H1 (cell line): ENCODE data around the gene KRTAP26-1. TPM values are rescaled to one million over a fixed set of nuclear protein-coding genes. Genes with fewer than 3 reads are reported as not detected.

Source experiments
- CTCF ChIA-PET: fragments of 300-600 bp; sonication (Branson Sonifier 250); formaldehyde crosslinking; loops from one replicate; lab custom pipeline; 2021; ENCODE audit not compliant: partially characterized antibody; lab: Charles Lee
- POLR2A ChIA-PET: fragments of 300-600 bp; sonication (Branson Sonifier 250); formaldehyde crosslinking; loops from one replicate; lab custom pipeline; 2021; ENCODE audit warnings: inconsistent platforms; ENCODE audit not compliant: partially characterized antibody; lab: Charles Lee
- DNase-seq, 2 experiments: peaks; one replicate each; pipeline versions ENCODE4 v3.0.0 to v3.0.0-alpha.2; 2010 to 2022; ENCODE audit warnings: low spot score in 2 of 2, low read depth in 1 of 2, mixed read lengths in 1 of 2
- FAIRE-seq: peaks from 2 replicates; lab custom pipeline; 2011; peaks lifted over from hg19 to GRCh38; lab: Jason Lieb, UNC
- H2AFZ ChIP-seq: 2 replicates; pipeline ENCODE4 v1.8.1; 2012; ENCODE audit warnings: low read length, inconsistent platforms
- H2AK5ac ChIP-seq: 2 replicates; pipeline ENCODE4 v1.6.1; 2013; ENCODE audit warnings: low read depth, low read length
- H2BK120ac ChIP-seq: replicated peaks from 2 replicates; pipeline ENCODE3; 2013; ENCODE audit warnings: low read depth, low read length, inconsistent platforms
- H2BK12ac ChIP-seq: 2 replicates; pipeline ENCODE4 v1.6.1; 2013; ENCODE audit warnings: low read depth, low read length
- H2BK15ac ChIP-seq: 2 replicates; pipeline ENCODE4 v1.6.1; 2013; ENCODE audit warnings: low read length
- H2BK20ac ChIP-seq: 2 replicates; pipeline ENCODE4 v1.6.1; 2013; ENCODE audit warnings: low read length
- H2BK5ac ChIP-seq: 2 replicates; pipeline ENCODE4 v1.6.1; 2013; ENCODE audit warnings: low read depth, low read length
- H3K14ac ChIP-seq: 2 replicates; pipeline ENCODE4 v1.6.1; 2013; ENCODE audit warnings: inconsistent platforms; ENCODE audit not compliant: insufficient read length
- H3K18ac ChIP-seq: 2 replicates; pipeline ENCODE4 v1.6.1; 2013; ENCODE audit warnings: low read length; ENCODE audit errors: extremely low read depth
- H3K23ac ChIP-seq: 2 replicates; pipeline ENCODE4 v1.6.1; 2013; ENCODE audit warnings: inconsistent platforms; ENCODE audit not compliant: insufficient read length
- H3K23me2 ChIP-seq: 2 replicates; pipeline ENCODE4 v1.6.1; 2013; ENCODE audit warnings: low read depth, low read length
- H3K27ac ChIP-seq: 2 replicates; pipeline ENCODE4 v1.6.1; 2011; ENCODE audit warnings: low read depth, low read length, inconsistent platforms
- H3K27me3 ChIP-seq, 4 experiments: replicated peaks in 1 of 4; 1 replicate in 1 of 4; 2 replicates in 3 of 4; pipeline versions ENCODE4 v1.6.1 to v1.8.1; 2011 to 2013; ENCODE audit warnings: low read length in 3 of 4, mild to moderate bottlenecking in 3 of 4, inconsistent platforms in 2 of 4, mixed read lengths in 2 of 4, moderate library complexity in 1 of 4; ENCODE audit not compliant: control insufficient read depth in 3 of 4, insufficient read depth in 3 of 4; ENCODE audit errors: extremely low read depth in 1 of 4
- H3K36me3 ChIP-seq, 4 experiments: 2 replicates each; pipeline versions ENCODE4 v1.6.1 to v1.8.1; 2011 to 2013; ENCODE audit warnings: mild to moderate bottlenecking in 4 of 4, low read length in 3 of 4, moderate library complexity in 2 of 4, control low read depth in 1 of 4, inconsistent platforms in 1 of 4; ENCODE audit not compliant: insufficient read depth in 4 of 4, control insufficient read depth in 2 of 4
- H3K4ac ChIP-seq: replicated peaks from 2 replicates; pipeline ENCODE3; 2013; ENCODE audit warnings: low read length, low read depth, mixed read lengths, inconsistent platforms; ENCODE audit not compliant: insufficient read length
- H3K4me1 ChIP-seq, 4 experiments: replicated peaks in 1 of 4; 1 replicate in 1 of 4; 2 replicates in 3 of 4; pipeline versions ENCODE4 v1.6.1 to v1.8.1; 2011 to 2013; ENCODE audit warnings: low read length in 3 of 4, inconsistent platforms in 2 of 4, mixed read lengths in 1 of 4; ENCODE audit not compliant: insufficient read depth in 4 of 4, control insufficient read depth in 3 of 4
- H3K4me2 ChIP-seq, 2 experiments: 2 replicates each; pipeline versions ENCODE4 v1.6.1 to v1.8.1; 2011 to 2013; ENCODE audit warnings: low read depth in 2 of 2, low read length in 2 of 2, control low read depth in 1 of 2, inconsistent platforms in 1 of 2, mild to moderate bottlenecking in 1 of 2; ENCODE audit not compliant: insufficient read depth in 1 of 2
- H3K4me3 ChIP-seq, 4 experiments: fragments of 200-600, 300-600 bp in 1 of 4; sonication (generic), shearing (Covaris generic), sonication (Bioruptor Twin) in 1 of 4; 2 replicates each; pipeline versions ENCODE4 v1.5.1 to v1.8.1; 2011 to 2016; ENCODE audit warnings: low read length in 4 of 4, low read depth in 3 of 4, control low read depth in 2 of 4, inconsistent platforms in 2 of 4, mild to moderate bottlenecking in 2 of 4, mixed read lengths in 1 of 4, moderate library complexity in 1 of 4; ENCODE audit not compliant: insufficient read depth in 2 of 4; ENCODE audit errors: extremely low read depth in 1 of 4
- H3K56ac ChIP-seq: replicated peaks from 2 replicates; pipeline ENCODE3; 2013; ENCODE audit warnings: low read depth, mild to moderate bottlenecking, mixed read lengths, low read length, inconsistent platforms; ENCODE audit not compliant: insufficient read length
- H3K79me1 ChIP-seq: 2 replicates; pipeline ENCODE4 v1.6.1; 2013; ENCODE audit warnings: low read depth, low read length, control low read depth
- H3K79me2 ChIP-seq, 2 experiments: 2 replicates each; pipeline versions ENCODE4 v1.6.1 to v1.8.1; 2012 to 2013; ENCODE audit warnings: low read length in 2 of 2, mild to moderate bottlenecking in 2 of 2, inconsistent platforms in 1 of 2; ENCODE audit not compliant: insufficient read depth in 2 of 2, control insufficient read depth in 1 of 2
- H3K9ac ChIP-seq, 4 experiments: replicated peaks in 1 of 4; 1 replicate in 1 of 4; 2 replicates in 3 of 4; pipeline versions ENCODE4 v1.6.1 to v1.8.1; 2011 to 2013; ENCODE audit warnings: low read depth in 3 of 4, low read length in 3 of 4, control low read depth in 2 of 4, mild to moderate bottlenecking in 2 of 4, moderate library complexity in 2 of 4, inconsistent platforms in 1 of 4; ENCODE audit errors: extremely low read depth in 1 of 4
- H3K9me3 ChIP-seq, 2 experiments: 2 replicates each; pipeline versions ENCODE4 v1.6.1 to v1.8.1; 2012 to 2013; ENCODE audit warnings: mild to moderate bottlenecking in 2 of 2, moderate library complexity in 2 of 2, control low read depth in 1 of 2, inconsistent platforms in 1 of 2, low read depth in 1 of 2, low read length in 1 of 2, mixed read lengths in 1 of 2; ENCODE audit not compliant: insufficient read depth in 2 of 2
- H4K20me1 ChIP-seq, 2 experiments: replicated peaks in 1 of 2; 2 replicates each; pipeline versions ENCODE3 to v1.8.1; 2011 to 2013; ENCODE audit warnings: inconsistent platforms in 2 of 2, low read length in 2 of 2, mild to moderate bottlenecking in 1 of 2; ENCODE audit not compliant: insufficient read depth in 2 of 2, control insufficient read depth in 1 of 2
- H4K5ac ChIP-seq: 2 replicates; pipeline ENCODE4 v1.6.1; 2013; ENCODE audit warnings: low read length, low read depth, mixed read lengths, inconsistent platforms; ENCODE audit not compliant: insufficient read length
- H4K8ac ChIP-seq: 2 replicates; pipeline ENCODE4 v1.8.0; 2013; ENCODE audit warnings: mild to moderate bottlenecking, moderate library complexity, low read length, inconsistent platforms; ENCODE audit not compliant: insufficient read depth; ENCODE audit errors: extremely low read depth
- H4K91ac ChIP-seq: replicated peaks from 2 replicates; pipeline ENCODE3; 2013; ENCODE audit warnings: low read length, mixed read lengths, inconsistent platforms; ENCODE audit not compliant: insufficient read length
- ATF2 ChIP-seq: IDR thresholded peaks from 2 replicates; pipeline ENCODE4 v1.6.1; 2012; ENCODE audit warnings: low read length, inconsistent platforms
- CHD2 ChIP-seq: IDR thresholded peaks from 2 replicates; pipeline ENCODE4 v1.6.1; 2012; ENCODE audit warnings: low read length, improper control_type of control experiment
- CREB1 ChIP-seq: IDR thresholded peaks from 2 replicates; pipeline ENCODE4 v1.6.1; 2012; ENCODE audit warnings: inconsistent platforms
- CTCF ChIP-seq, 3 experiments: IDR thresholded peaks; 1 replicate in 2 of 3; 2 replicates in 1 of 3; pipeline versions ENCODE4 v1.5.1 to v1.6.1; 2011; ENCODE audit warnings: low read length in 3 of 3, mild to moderate bottlenecking in 3 of 3, inconsistent platforms in 2 of 3, low read depth in 1 of 3, moderate library complexity in 1 of 3; ENCODE audit not compliant: insufficient read depth in 1 of 3; ENCODE audit errors: control extremely low read depth in 1 of 3
- FOSL1 ChIP-seq: IDR thresholded peaks from 2 replicates; pipeline ENCODE4 v1.6.1; 2011; ENCODE audit warnings: mild to moderate bottlenecking, low read depth, low read length, moderate library complexity; ENCODE audit not compliant: insufficient read depth
- JUND ChIP-seq: IDR thresholded peaks from 2 replicates; pipeline ENCODE4 v1.6.1; 2011; ENCODE audit warnings: mild to moderate bottlenecking, improper control_type of control experiment, low read length
- SAP30 ChIP-seq: fragments of 300-600 bp; sonication (generic); IDR thresholded peaks from 2 replicates; pipeline ENCODE4 v1.7.1; 2012; ENCODE audit warnings: low read length, moderate library complexity, mild to moderate bottlenecking, inconsistent platforms; ENCODE audit not compliant: insufficient read depth, insufficient replicate concordance
- SP2 ChIP-seq: IDR thresholded peaks from 2 replicates; pipeline ENCODE4 v1.6.1; 2012; ENCODE audit warnings: mild to moderate bottlenecking, low read length, inconsistent platforms
- ZNF274 ChIP-seq: IDR thresholded peaks from 2 replicates; pipeline ENCODE4 v1.7.0; 2012; ENCODE audit warnings: low read length, borderline replicate concordance; ENCODE audit errors: extremely low read depth
- WGBS, 2 experiments: shearing (Covaris generic) in 1 of 2; methylation state at CpG; one replicate each; pipeline versions ENCODE4 v1.1.6 to v1.1.7; 2013 to 2015; ENCODE audit warnings: low lambda C conversion rate in 2 of 2, mixed read lengths in 2 of 2, inconsistent platforms in 1 of 2, low coverage in 1 of 2, missing lambda C conversion rate in 1 of 2; ENCODE audit not compliant: insufficient replicate concordance in 2 of 2, insufficient coverage in 1 of 2, insufficient read length in 1 of 2; ENCODE audit errors: extremely low coverage in 1 of 2, missing lambda C conversion rate in 1 of 2; 5-methylcytosine and 5-hydroxymethylcytosine counted together
- polyA plus RNA-seq, 7 experiments: library from polyadenylated mRNA; depleted of rRNA in 3 of 7; stranded (reverse) in 5 of 7; unstranded in 2 of 7; fragments of >200 nt in 5 of 7; fragments of 200-250 nt in 2 of 7; gene quantifications; 1 replicate in 5 of 7; 2 replicates in 1 of 7; 4 replicates in 1 of 7; pipeline versions ENCODE4 v1.2.1 to v1.2.3, GENCODE V29; 2011 to 2013; ENCODE audit warnings: missing spikeins in 2 of 7, mixed read lengths in 2 of 7
- total RNA-seq: library from RNA; stranded (reverse); fragmentation: NEBNext Ultra II Directional; extraction: Animal tissue kit (Norgen Biotek cat#: 25700); gene quantifications from 2 replicates; pipeline ENCODE4 v1.2.1, GENCODE V29; 2021

The KRTAP26-1 gene
- total and polyA plus RNA-seq, 2 of the 8 experiments (the other 6 are each of a cell fraction or from before 2014, with no cell fraction given): not detected

- no peak overlapping the region for H2BK120ac ChIP-seq
- H3K23ac ChIP-seq: no peak overlapping the region
- no peak for DNase-seq
These were observed 48.5 kb downstream of the KRTAP26-1 start for GRCh38 chr21:30271611-30272010.

More at GRCh38 chr21:30271611-30272010, 48.5 kb downstream of the KRTAP26-1 start:
- H3K4ac ChIP-seq: no peak overlapping the region
- no peak overlapping the region for H4K8ac ChIP-seq
- no peak overlapping the region for H3K27ac ChIP-seq
- no peaks in the 10 kb centered on the region for H3K36me3 ChIP-seq
- no peak overlapping the region for H4K5ac ChIP-seq
- no peaks in the 10 kb centered on the region for H3K27me3 ChIP-seq
- H2BK12ac ChIP-seq: no peak overlapping the region
- H3K79me1 ChIP-seq: no peaks in the 10 kb centered on the region
- H3K56ac ChIP-seq: no peak overlapping the region
- no peak overlapping the region for H3K14ac ChIP-seq
- no peaks in the 10 kb centered on the region for H4K20me1 ChIP-seq
- no peak overlapping the region for H2AK5ac ChIP-seq
- no peak overlapping the region for H2AFZ ChIP-seq
- H3K4me3 ChIP-seq: no peak overlapping the region
- H2BK15ac ChIP-seq: no peak overlapping the region
- CTCF ChIA-PET: interaction anchor here (1.0 to 1.4 kb wide), 2 partner anchors 24 to 235 kb away, joined by 3 to 4 read pairs; no protein-coding TSS in a partner anchor
- H2BK5ac ChIP-seq: no peak overlapping the region
- no peaks in the 10 kb centered on the region for H3K23me2 ChIP-seq
- no peaks in the 10 kb centered on the region for H3K9me3 ChIP-seq
- no peaks in the 10 kb centered on the region for H3K79me2 ChIP-seq
- no peak overlapping the region for H3K4me2 ChIP-seq
- no peaks in the 10 kb centered on the region for H3K4me1 ChIP-seq
- no peak overlapping the region for H4K91ac ChIP-seq
- no peak for FAIRE-seq
- H3K18ac ChIP-seq: no peak overlapping the region
- POLR2A ChIA-PET: no interaction called here
- H2BK20ac ChIP-seq: no peak overlapping the region
- no peak for TF ChIP-seq SAP30
- TF ChIP-seq JUND: no peak
- TF ChIP-seq CHD2: no peak
- TF ChIP-seq SP2: no peak
- TF ChIP-seq ZNF274: no peak
- TF ChIP-seq ATF2: no peak
- no peak for TF ChIP-seq FOSL1
- no peak for TF ChIP-seq CTCF (IDR thresholded peaks at IDR 0.05; ENCODE audit: control extremely low read depth in 1 of 3, insufficient read depth in 1 of 3, low read depth in 1 of 3, low read length in 3 of 3)
- TF ChIP-seq CREB1: no peak
- TF ChIP-seq, all 59 proteins: peak for 0
- WGBS, 2 experiments: 86% methylated on average over 1 of the region's 1 CpG; no CpG with 5 or more reads in 1 of the 2 experiments
- H3K9ac ChIP-seq: no peak overlapping the region
